Activated T-helper 1 cell treated with anti-CD3 and anti-CD28 coated beads, Interleukin-2, amount 50 U/mL, for 16 hours (primary cell): Measurements from ENCODE around the gene SNTA1.
"Not testable (repeated sequence)": the region's sequence is repeated elsewhere in the genome, so short reads cannot be mapped to it uniquely, and the experiment has no call there.

Source experiments
- DNase-seq, 2 donors: peaks; one replicate each; pipeline ENCODE4 v3.0.0-alpha.2; 2020; ENCODE audit warnings: low read depth in 1 of 2, low spot score in 1 of 2

SNTA1 gene

DNA sequence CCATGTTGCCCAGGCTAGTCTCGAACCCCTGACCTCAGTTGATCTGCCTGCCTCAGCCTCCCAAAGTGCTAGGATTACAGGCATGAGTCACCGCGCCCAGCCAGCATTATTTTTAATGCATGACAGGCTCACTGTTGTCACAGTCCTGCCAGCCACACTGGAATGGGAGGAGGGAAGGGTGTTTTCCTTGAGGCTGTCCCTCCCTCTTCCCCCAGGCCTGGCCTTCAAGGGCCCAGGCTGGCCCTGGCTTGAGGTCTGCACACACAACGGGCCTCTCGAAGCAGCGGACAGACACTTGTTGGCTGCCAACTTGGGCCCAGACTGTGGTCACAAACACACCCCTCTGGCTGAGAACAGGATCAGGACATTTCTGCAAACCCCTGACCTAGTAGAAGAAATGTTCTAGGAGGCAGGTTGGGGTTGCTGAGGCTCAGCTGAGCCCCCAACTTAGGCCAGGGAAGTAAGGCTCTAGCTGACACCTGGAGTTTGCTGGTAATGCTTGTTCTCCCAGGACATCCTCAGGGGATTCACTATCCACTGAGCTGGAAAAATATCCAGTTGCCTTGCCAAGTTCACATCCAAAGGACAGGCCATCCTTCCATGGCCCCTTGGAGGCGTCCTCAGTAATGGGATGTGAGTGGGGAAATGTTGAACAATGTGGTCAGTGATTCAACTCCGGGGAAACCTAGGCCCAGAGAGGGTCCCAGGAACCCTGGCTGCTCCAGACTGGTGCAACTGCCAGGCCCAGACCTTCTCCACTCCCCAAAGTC, 9.9 kb downstream of the SNTA1 start:
- DNase-seq: no peak

DNA sequence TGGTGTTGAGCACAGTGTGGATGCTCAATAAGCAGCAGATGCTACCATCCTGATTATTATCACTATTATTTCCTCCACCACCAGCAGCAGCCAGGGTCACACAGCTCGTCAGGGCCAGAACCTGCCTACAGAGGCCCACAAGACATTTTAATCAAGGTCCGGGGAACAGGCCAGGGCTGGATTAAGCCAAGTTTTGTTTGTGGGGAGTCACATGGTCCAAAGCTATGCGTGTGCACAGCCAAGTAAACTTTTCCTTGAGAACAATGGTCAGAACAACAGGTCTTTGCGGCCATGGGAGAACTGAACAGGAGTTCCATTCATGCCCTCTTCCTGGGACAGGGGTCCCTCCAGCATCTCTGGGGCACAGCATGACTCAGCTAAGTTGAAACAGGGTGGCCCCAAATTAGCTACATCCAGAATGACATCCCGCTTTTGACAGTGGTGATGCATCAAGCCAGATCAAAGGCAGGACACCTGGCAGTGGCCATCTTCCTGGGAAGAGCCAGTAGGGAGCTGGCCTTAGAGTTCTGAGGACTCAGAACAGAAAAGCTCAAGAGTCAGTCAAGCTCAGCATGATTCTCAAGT, 11.7 kb downstream of the SNTA1 start:
- DNase-seq: no peak

DNA sequence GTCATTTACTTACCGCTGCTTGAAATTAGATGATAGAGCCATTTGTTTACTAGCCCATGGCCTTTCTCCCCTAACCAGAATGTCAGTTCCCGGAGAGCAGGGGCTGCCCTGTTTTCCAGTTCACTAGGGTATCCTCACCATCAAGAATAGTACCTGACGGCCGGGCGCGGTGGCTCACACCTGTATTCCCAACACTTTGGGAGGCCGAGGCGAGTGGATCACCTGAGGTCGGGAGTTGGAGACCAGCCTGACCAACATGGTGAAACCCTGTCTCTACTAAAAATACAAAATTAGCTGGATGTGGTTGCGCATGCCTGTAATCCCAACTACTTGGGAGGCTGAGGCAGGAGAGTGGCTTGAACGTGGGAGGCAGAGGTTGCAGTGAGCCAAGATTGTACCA, 19.7 kb downstream of the SNTA1 start:
- not testable (repeated sequence) for DNase-seq

DNA sequence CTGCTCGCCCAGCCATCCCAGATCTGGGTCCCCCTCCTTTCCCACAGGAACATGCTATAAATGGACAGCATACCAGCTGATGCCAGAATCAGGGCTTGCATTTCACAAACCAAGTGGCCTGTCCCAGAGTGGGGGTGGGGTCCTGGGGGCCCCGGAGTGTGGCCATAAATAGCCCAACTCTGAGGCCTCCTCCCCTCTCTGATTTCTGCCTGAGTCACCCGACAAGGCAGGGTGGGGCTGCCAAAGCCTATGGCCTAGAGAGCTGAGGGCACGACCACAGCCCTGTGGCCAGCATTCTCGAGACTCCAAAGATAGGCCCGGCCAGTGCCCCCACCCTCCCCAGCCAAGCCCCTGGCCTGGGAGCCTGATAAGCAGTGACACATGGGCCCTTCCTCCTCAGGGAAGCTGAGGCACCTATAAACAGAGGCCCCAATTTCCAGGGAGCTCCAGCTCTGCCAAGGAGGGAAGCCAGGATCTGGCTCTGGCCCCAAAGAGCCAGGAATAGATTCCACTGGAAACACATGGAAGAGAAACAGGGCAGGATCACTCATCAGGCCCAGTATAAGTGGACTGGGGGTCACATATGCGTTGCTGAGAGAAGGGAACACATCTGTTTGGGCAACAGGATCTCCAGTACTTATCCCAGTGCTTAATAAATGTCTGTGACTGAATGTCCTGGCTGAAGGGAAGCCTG, 20.3 kb downstream of the SNTA1 start:
- no peak for DNase-seq

DNA sequence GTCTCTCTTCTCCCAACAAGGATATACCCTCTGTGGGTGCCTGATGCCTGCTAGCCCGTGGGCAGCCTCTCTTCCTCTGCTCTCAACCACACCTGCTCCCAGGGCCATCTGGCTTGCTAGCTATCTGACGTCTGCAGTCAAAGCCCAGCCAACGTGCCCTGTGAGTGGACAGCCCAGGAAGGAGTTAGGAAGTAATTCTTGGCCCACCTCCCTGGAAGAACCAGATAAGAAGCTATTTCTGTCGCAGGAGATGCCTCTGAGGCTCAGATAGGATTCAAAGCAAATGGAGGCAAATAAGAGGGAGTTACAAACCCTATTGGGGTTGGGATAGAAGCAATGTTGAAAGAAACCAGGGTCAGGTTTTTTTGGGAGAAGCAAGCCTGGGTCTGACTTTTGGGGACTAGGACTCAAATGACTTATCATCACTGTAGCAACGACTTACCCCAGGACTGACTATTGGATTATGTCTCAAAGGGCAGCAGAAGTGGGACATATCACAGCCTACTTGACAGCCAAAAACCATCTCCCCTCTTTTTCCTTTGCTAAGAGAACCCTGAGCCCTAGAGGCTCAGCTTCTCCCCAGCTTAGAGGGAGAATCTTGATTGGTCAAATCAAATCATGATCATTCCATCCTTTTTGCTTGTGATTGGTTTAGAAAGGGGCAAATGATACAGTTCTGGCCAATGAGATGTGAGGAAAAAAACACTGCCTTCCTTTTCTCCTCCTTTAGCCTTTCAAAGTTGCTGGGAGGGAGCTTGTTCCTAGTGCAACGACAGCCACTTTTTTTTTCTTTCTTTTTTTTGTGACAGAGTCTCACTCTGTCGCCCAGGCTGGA, 24.2 kb downstream of the SNTA1 start:
- no peak for DNase-seq

DNA sequence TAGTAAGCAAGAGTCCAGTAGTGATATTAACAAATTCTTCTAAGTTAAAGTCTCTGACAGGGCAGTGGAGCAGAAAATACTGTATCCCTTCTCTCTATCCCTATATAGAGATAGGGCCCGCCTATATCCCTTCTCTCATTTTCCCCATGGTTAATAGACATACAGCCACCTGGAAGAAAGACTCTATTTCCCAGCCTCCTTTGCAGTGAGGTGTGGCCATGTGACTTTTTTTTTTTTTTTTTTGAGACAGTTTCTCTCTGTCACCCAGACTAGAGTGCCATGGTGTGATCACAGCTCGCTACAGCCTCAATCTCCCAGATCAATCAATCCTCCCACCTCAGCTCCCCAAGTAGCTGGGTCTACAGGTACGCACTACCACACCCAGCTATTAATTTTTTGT, 25.5 kb downstream of the SNTA1 start:
- DNase-seq: no peak

DNA sequence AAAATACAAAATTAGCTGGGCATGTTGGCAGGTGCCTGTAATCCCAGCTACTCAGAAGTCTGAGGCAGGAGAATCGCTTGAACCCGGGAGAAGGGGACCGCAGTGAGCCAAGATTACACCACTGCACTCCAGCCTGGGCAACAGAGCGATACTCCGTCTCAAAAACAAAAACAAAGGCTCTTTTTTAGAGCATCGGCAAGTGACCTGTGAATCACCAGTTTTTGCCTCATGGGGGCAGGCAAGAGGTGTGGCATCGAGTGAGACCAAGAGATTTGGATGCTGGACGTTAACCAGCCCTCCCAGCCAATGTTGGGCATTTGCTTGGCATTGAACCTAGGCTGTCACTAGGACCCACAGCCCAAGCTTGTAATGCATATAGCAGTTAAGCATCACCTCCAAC, 27.6 kb downstream of the SNTA1 start:
- no peak for DNase-seq

DNA sequence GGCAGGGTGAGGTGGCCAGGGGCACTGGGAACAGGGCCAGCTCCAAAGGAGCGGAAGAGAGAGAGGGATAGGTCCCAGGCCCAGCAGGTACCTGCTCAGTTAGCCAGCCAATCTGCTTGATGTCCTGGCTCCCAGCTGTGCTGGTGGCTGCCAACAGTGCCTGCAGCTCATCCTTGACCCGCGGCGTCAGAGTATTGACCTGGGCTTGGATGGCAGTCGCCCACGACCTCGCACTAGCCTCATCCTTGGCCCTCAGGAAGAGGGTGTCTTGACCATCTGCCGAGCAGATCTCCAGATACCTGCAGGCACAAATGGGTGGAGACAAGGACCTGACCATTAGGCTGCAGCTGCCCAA, 31.1 kb downstream of the SNTA1 start:
- DNase-seq: no peak

DNA sequence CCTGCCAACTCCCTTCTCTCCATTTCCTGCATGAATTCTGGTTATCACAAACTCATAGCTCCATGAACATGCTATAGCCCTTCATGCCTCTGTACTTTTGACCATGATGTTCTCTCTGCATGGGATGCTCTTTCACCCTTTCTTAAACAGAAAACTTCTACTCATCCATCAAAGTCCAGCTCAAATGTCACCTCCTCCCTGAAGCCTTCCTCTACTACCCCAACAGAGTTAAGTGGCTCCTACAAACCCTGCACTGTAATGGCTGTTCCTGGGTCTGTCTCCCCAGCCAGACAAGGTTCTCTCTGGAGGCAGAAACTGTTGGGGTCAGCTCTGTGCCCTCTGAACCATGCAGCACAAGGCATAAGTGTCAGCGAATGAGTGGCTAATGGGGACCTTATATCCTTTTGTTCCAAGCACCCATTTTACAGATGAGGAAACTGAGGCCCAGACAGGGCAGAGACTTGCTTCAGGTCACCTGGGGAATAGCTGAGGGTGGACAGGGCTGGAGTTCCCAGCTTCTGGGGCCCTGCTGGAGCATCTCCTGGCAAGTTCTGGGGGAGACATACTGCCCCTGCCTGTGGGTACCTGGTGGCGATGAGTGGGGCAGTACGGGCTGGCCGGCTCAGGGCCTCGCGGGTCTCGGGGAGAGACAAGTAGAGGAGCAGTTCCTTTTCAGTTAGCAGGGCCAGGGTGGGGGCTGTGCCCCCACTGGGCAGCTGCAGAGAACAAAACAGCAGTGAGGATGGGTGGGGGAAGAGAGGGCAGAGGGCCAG, 31.7 kb downstream of the SNTA1 start:
- no peak for DNase-seq

DNA sequence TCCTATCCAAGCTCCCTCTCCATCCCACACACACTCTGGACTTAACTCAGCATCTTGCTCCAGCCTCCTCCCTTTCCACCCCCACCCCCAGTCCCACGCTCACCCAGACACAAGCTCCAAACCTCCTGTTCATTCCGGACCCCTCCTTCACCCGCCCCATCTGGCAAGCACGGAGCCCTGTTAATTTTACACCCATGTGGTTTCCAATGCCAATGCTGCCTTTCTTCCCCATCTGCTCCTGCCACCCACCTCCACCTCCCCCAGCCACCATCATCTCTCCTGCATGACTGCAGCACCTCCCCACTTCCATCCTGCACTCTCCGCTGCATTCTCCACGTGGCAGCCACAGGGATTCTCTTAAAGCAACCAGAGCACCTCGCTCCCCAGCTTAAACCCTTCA, 32.3 kb downstream of the SNTA1 start:
- no peak for DNase-seq

DNA sequence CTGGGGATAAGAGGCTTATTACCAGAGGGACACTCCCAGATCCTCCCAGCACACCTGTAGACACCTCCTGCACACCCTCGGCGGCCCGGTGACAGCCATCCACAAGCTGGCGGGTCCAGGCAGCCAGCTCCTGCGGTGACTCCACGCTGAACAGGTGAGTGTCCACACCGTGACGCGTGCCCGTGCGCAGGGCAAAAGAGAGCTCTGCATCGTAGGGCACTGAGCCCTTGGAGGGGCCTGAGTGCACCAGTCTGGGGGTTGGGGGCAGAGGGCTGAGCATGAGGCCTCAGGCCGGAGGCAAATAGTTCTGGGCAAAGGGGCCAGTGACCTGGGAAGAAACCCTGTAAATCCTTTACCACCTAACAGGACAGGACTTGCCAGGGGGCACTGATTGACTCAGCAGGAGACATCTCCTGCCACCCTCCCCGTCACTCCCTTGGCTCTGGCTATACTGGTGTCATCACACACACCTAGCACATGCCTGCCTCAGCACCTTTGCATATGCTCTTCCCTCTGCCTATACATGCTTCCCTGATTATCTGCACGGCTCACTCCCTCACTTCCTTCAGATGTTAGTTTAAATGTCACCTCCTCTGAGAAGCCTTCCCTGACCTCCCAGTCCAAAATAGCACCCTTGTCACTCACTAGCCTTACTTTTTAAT, 33.4 kb downstream of the SNTA1 start:
- no peak for DNase-seq

DNA sequence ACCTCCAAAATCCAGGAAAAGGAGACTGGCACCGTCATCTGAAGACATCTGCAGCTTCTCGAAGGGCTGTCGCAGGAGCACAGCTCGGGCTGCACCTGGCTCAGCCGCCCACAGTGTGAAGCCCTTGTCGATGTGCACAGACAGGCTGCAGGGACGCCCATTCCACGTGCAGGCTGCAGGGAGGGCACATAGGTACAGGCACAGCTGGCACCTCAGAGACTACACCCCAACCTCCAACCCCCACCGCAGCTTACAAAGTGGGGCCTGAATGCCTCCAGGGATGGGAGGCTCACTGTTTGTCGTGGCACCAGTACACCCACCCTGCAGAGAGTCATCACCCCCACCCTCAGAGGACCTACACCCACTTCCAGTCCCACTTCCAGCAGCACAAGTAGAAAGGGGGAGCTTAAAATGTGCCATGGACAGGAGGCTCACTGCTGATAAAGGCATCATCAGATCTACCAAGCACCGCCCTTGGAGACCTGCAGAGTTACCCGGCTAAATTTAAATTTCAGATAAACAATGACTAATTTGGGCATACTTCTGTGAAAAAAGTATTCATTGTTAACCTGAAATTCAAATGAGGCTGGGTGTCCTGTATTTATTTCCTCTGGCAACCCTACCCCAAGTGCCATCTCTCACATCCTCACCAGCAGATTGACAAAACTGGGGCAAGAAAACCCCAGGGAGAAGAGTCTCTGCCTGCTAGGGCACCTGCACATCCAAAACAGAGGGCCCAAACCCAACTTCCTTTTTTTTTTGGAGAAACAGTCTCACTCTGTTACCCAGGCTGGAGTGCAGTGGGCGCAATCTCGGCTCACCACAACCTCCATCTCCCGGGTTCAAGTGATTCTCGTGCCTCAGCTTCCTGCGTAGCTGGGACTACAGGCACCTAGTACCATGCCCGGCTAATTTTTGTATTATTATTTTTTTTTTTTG, 34.6 kb downstream of the SNTA1 start:
- DNase-seq: no peak

DNA sequence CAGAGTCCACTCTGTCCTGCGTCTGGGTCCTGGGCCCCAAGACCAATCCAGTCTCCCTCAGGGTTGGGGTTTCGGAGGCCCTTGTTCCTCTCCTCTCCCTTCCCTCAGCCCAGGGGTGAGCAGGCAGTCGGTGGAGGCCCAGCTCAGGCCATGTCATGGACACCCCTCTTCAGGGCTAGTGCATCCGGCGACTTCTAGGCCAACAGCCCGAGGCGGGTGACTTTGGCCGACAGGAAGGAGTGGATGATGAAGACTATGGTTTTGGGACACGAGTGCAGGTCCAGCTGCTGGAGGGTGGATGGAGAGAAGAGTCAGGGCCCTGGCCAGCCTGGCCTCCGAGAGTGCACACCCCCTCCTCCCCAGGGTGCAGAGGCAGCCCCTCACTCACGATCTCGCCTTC, 35.2 kb downstream of the SNTA1 start:
- no peak for DNase-seq

DNA sequence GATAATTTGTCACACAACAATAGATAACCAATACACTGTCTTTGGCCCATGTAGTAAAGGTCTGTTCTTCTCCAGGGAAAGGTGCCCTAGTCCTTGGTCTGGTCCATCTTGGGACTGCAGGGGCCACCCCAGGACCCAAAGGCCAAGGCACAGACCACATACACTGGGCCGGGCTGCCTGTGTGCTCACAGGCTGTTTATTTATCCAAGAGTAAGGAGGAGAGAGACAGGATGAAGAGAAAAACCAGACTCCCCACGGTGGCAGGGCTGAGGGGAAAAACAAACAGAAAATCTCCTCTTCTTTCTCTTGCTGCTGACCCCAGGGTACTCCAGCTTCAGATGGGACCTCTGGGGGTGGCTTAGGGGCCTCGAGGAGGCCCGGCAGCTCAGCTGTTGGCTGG, 35.8 kb downstream of the SNTA1 start:
- DNase-seq: no peak

DNA sequence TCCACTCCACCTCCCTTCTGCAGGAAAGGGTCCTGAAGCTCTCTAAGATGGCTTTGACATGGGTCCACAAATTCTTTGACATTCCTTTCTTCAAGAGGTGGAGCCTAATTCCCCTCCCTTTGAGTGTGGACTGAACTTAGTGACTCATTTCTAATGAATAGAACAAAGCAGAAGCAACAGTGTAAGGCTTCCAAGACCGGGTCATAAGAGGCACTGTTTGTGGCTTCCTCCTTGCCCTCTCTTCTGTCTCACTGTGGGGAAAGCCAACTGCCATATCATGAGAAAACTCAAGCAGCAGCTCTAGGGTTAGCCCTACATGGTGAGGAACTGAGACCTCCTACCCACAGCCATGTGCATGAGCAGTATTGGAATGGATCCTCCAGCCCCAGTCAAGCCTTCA, 36.3 kb downstream of the SNTA1 start:
- DNase-seq: no peak

DNA sequence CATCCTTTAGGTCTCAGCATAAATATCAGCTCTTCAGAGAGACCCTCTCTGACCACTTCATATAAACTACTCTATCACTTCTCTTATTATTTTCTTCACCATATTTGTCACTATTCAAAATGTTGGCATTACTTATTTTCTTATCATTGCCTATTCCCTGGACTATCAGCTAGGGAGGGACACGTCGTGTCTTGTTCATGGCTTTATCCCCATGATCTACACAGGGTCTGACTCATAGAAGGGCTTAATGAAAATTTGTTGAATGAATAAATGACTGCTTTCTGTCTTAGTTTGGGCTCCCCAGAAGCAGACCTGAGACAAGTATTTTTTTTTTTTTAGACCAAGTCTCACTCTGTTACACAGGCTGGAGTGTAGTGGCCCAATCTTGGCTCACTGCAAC, 39.3 kb downstream of the SNTA1 start:
- no peak for DNase-seq

DNA sequence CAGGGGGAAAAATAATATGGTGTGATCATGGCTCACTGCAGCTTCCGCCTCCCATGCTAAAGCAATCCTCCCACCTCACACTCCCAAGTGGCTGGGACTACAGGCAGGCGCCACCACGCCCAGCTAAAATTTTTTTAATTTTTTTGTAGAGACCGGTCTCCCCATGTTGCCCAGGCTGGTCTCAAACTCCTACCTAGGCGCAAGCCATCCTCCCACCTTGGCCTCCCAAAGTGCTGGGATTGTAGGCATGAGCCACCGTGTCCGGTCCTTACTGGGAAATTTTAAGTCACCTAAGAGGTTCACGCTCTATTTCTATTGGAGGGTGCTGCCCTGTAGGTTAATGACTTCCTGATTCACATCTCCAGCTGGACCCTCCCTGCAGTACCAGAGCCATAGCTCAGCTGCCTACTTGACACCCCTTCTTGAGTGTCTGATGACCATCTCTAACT, 41.6 kb downstream of the SNTA1 start:
- no peak for DNase-seq

DNA sequence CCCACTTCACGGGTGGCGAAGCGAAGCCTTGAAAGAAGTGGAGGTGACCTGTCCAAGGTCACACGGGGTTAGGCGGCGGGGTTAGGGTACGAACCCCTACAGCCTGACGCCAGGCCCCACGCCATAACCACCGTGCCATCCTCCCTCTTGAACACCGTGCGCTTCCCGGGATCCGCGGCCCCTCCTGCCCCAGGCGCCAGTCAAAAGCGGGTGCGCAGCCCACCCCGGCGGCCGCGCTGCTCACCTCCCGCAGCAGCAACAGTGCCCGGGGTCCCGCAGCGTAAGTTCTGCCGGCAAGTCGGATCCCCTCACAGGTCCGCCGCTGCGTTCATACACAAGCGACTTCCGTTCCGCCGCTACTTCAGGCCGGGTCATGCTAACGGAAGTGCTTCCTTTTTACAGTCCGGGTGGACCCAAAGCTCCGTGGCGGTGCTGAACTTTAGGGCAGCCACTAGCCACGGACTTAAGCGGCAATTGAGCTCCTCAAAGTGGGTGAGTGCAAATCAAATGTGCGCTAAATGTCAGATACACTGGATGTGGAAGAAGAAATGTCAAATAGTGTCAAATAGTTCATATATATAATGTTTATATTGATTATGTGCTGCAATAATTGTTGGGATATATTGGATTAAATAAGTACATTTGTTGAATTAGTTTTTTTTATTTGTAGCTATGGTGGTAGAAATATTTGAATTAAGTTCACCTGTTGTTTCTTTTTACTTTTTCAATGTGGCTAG, 42.2 kb downstream of the SNTA1 start, which contains the start of gene CDK5RAP1:
CDK5RAP1 (minus strand) TSS at position 336 of the 737 bp plus-strand sequence. CDS start 4,455 bp downstream, outside the sequence.
- DNase-seq: peak; percentile 72
